GM12878 (cell line): ENCODE results near the gene SLC13A2. TPM values are rescaled to one million over a fixed set of nuclear protein-coding genes. Genes with fewer than 3 reads are reported as not detected.

ENCODE experiments used
- ATAC-seq: fragments of 200-7000 bp; cut with Tn5 transposase; 3 replicates; pipeline ENCODE4 v1.9.1; 2020; ENCODE audit warnings: mild to moderate bottlenecking, moderate library complexity
- BruUV-seq: library from RNA; stranded (reverse); fragments of 400-500 nt; replicated peaks from 2 replicates; lab custom pipeline; 2021; lab: Mats Ljungman, UMichigan
- CTCF ChIA-PET: fragments of 300-600 bp; sonication (Branson Sonifier 250); formaldehyde crosslinking; extraction: SDS; loops from one replicate; lab custom pipeline; 2021; ENCODE audit warnings: inconsistent platforms; lab: Yijun Ruan, JAX
- POLR2A ChIA-PET: fragments of 350-600 bp; formaldehyde crosslinking; extraction: SDS; loops from one replicate; lab custom pipeline; 2021; ENCODE audit warnings: inconsistent platforms; lab: Charles Lee
- RAD21 ChIA-PET: fragments of 300-600 bp; sonication (Branson Sonifier 250); formaldehyde crosslinking; loops from one replicate; lab custom pipeline; 2023; ENCODE audit warnings: antibody characterized with exemption; ENCODE audit not compliant: unreplicated experiment; lab: Charles Lee
- SMC1A ChIA-PET: fragments of 300-600 bp; sonication (Branson Sonifier 250); formaldehyde crosslinking; loops from one replicate; lab custom pipeline; 2023; ENCODE audit not compliant: unreplicated experiment, uncharacterized antibody; lab: Charles Lee
- DNase-seq: peaks from one replicate; pipeline ENCODE4 v3.0.0-alpha.2; 2011; ENCODE audit warnings: low read depth, low spot score
- FAIRE-seq: peaks from 3 replicates; lab custom pipeline; 2011; peaks lifted over from hg19 to GRCh38; lab: Jason Lieb, UNC
- H2AFZ ChIP-seq: 2 replicates; pipeline ENCODE4 v1.6.0; 2011; ENCODE audit warnings: low read depth, low read length, control low read depth; ENCODE audit not compliant: control insufficient read depth
- H3K27ac ChIP-seq: 2 replicates; pipeline ENCODE4 v1.5.1; 2011; ENCODE audit warnings: control low read depth; ENCODE audit not compliant: control insufficient read depth, insufficient read depth
- H3K27me3 ChIP-seq, 2 experiments: replicated peaks in 1 of 2; 2 replicates each; pipeline versions ENCODE4 v1.6.0 to v1.6.1; 2011; ENCODE audit warnings: low read length in 1 of 2; ENCODE audit not compliant: control insufficient read depth in 2 of 2, insufficient read depth in 2 of 2
- H3K36me3 ChIP-seq, 2 experiments: 2 replicates each; pipeline ENCODE4 v1.5.1; 2011; ENCODE audit warnings: low read length in 1 of 2; ENCODE audit not compliant: control insufficient read depth in 2 of 2, insufficient read depth in 2 of 2
- H3K4me1 ChIP-seq: 2 replicates; pipeline ENCODE4 v1.6.1; 2011; ENCODE audit warnings: mild to moderate bottlenecking, low read length, moderate library complexity, mixed read lengths; ENCODE audit not compliant: control insufficient read depth, insufficient read depth
- H3K4me2 ChIP-seq: 2 replicates; pipeline ENCODE4 v1.6.0; 2011; ENCODE audit warnings: control low read depth; ENCODE audit not compliant: control insufficient read depth, insufficient read depth
- H3K4me3 ChIP-seq: fragments of 200-600 bp; sonication (generic); 2 replicates; pipeline ENCODE4 v1.5.1; 2016
- H3K79me2 ChIP-seq: 2 replicates; pipeline ENCODE4 v1.6.0; 2011; ENCODE audit warnings: low read length; ENCODE audit not compliant: control insufficient read depth, insufficient read depth
- H3K9ac ChIP-seq: 2 replicates; pipeline ENCODE4 v1.8.0; 2011; ENCODE audit warnings: low read length, control low read depth, mixed read lengths; ENCODE audit not compliant: control insufficient read depth, insufficient read depth
- H3K9me3 ChIP-seq: replicated peaks from 3 replicates; pipeline ENCODE4 v1.5.1; 2011; ENCODE audit warnings: mild to moderate bottlenecking, low read length; ENCODE audit not compliant: control insufficient read depth, insufficient read depth
- H4K20me1 ChIP-seq: 2 replicates; pipeline ENCODE4 v1.6.0; 2011; ENCODE audit not compliant: control insufficient read depth, insufficient read depth
- CHD4 ChIP-seq: fragments of 200-600 bp; sonication (generic); IDR thresholded peaks from 2 replicates; pipeline ENCODE4 v1.6.1; 2016; ENCODE audit warnings: mild to moderate bottlenecking
- HCFC1 ChIP-seq: fragments of 150-350 bp; IDR thresholded peaks from 2 replicates; pipeline ENCODE4 v1.6.1; 2014; ENCODE audit warnings: low read length
- MLLT1 ChIP-seq: fragments of 450-650 bp; IDR thresholded peaks from 2 replicates; pipeline ENCODE4 v1.6.1; 2016; ENCODE audit warnings: mild to moderate bottlenecking
- NR2C1 ChIP-seq: fragments of 450-650 bp; IDR thresholded peaks from 2 replicates; pipeline ENCODE4 v1.6.1; 2017; ENCODE audit warnings: antibody characterized with exemption, mild to moderate bottlenecking, moderate library complexity
- RCOR1 ChIP-seq: conservative IDR thresholded peaks from 2 replicates; pipeline ENCODE4 v1.6.1; 2012; ENCODE audit warnings: low read depth, low read length, improper control_type of control experiment
- REST ChIP-seq: IDR thresholded peaks from 2 replicates; pipeline ENCODE4 v1.6.1; 2012; ENCODE audit warnings: mild to moderate bottlenecking, low read depth, low read length
- ZBTB4 ChIP-seq: fragments of 450-650 bp; formaldehyde crosslinking; IDR thresholded peaks from 2 replicates; pipeline ENCODE4 v1.4.0; 2022; ENCODE audit warnings: mild to moderate bottlenecking, moderate library complexity
- WGBS: methylation state at CpG from one replicate; pipeline ENCODE4 v1.1.6; 2016; ENCODE audit warnings: low lambda C conversion rate; ENCODE audit not compliant: insufficient replicate concordance, insufficient coverage; ENCODE audit errors: missing lambda C conversion rate; 5-methylcytosine and 5-hydroxymethylcytosine counted together
- in situ Hi-C: fragments of 300-500 bp; cut with MboI; formaldehyde crosslinking; loops from 9 replicates; pipeline ENCODE4 v1.14.3; 2018; ENCODE audit warnings: mixed read lengths
- intact Hi-C: fragments of 100-400 bp; cut with micrococcal nuclease; formaldehyde crosslinking; loops from one replicate; pipeline ENCODE4 v1.14.2; 2022; ENCODE audit not compliant: unreplicated experiment
- polyA plus RNA-seq, 11 experiments: library from polyadenylated mRNA; depleted of rRNA in 4 of 11; unstranded in 6 of 11; stranded (reverse) in 5 of 11; fragments of >200 nt; fragmentation: Nextera tagmentation in 4 of 11; fragmentation: Illumina TruSeq in 1 of 11; extraction: Ambion mirVana in 4 of 11; extraction: Trizol in 1 of 11; gene quantifications; 1 replicate in 1 of 11; 2 replicates in 10 of 11; pipeline versions ENCODE4 v1.2.1 to v1.2.3, GENCODE V29; 2011 to 2016; ENCODE audit warnings: inconsistent platforms in 2 of 11, missing spikeins in 2 of 11, low read depth in 1 of 11
- total RNA-seq, 4 experiments: library from RNA; depleted of rRNA in 3 of 4; stranded (reverse); fragments of >200 nt in 3 of 4; fragmentation: Illumina TruSeq in 1 of 4; extraction: Trizol in 1 of 4; gene quantifications; 2 replicates each; pipeline versions ENCODE4 v1.2.1 to v1.2.3, GENCODE V29; 2013 to 2021

The SLC13A2 gene
- total and polyA plus RNA-seq, 10 of the 15 experiments (the other 5 are each of a cell fraction or from before 2014, with no cell fraction given): 0.03 to 0.13 (median 0.05) TPM; not detected in 6

- Histone ChIP-seq H3K4me3 (no peak overlapping the region), H3K4me1 (peaks cover 45% of the 10 kb centered on the region), H3K9ac (no peak overlapping the region), H3K27me3 (no peaks in the 10 kb centered on the region), H3K27ac (no peak overlapping the region), H2AFZ (no peak overlapping the region), H4K20me1 (no peaks in the 10 kb centered on the region), H3K9me3 (no peaks in the 10 kb centered on the region), H3K79me2 (no peaks in the 10 kb centered on the region), H3K36me3 (no peaks in the 10 kb centered on the region), H3K4me2 (no peak overlapping the region)
- 56% methylated on average over 11 of the region's 11 CpGs for WGBS
- RAD21 ChIA-PET: no interaction called here
- CTCF ChIA-PET: no interaction called here
- SMC1A ChIA-PET: no interaction called here
- no peak for ATAC-seq
- no peak for DNase-seq
- no peak for TF ChIP-seq REST
- no peak for FAIRE-seq
- BruUV-seq: no TSS peak
- intact Hi-C loops: no loop called here
- POLR2A ChIA-PET: no interaction called here
- in situ Hi-C loops: no loop called here
Observed at GRCh38 chr17:28476076-28476865, 2.8 kb downstream of the SLC13A2 start.

- ATAC-seq (no peak), FAIRE-seq (no peak), DNase-seq (no peak)
- intact Hi-C loops: no loop called here
- BruUV-seq: no TSS peak
- Histone ChIP-seq H4K20me1 (no peaks in the 10 kb centered on the region), H3K9ac (no peak overlapping the region), H3K27ac (no peak overlapping the region), H3K4me3 (no peak overlapping the region), H3K79me2 (no peaks in the 10 kb centered on the region), H3K9me3 (no peaks in the 10 kb centered on the region), H3K27me3 (no peaks in the 10 kb centered on the region), H3K36me3 (no peaks in the 10 kb centered on the region), H3K4me2 (no peak overlapping the region), H3K4me1 (peaks cover 38% of the 10 kb centered on the region), H2AFZ (no peak overlapping the region)
- in situ Hi-C loops: no loop called here
- SMC1A ChIA-PET: no interaction called here
- CTCF ChIA-PET: interaction anchor here (0.7 to 1.0 kb wide), 2 partner anchors 26 to 62 kb away, joined by 3 read pairs; no protein-coding TSS in a partner anchor
- RAD21 ChIA-PET: no interaction called here
- 93% methylated on average over 6 of the region's 7 CpGs for WGBS
- POLR2A ChIA-PET: no interaction called here
- TF ChIP-seq HCFC1: no peak
- no peak for TF ChIP-seq NR2C1
- TF ChIP-seq ZBTB4 (CRISPR knock-in tag): no peak
- no peak for TF ChIP-seq CHD4
- no peak for TF ChIP-seq RCOR1
- TF ChIP-seq MLLT1: no peak
Observed at GRCh38 chr17:28477928-28478327, 4.5 kb downstream of the SLC13A2 start.
